ENCODE data around the gene MARCOL. TPM values are rescaled to one million over a fixed set of nuclear protein-coding genes. Genes with fewer than 3 reads are reported as not detected.
A peak's percentile ranks its signal among the peaks of the same experiment; 100 is the strongest.
"Not testable (repeated sequence)": the region's sequence is repeated elsewhere in the genome, so short reads cannot be mapped to it uniquely, and the experiment has no call there.

Gene MARCOL
- total and polyA plus RNA-seq, 8 donors = 0.11 to 0.17 TPM; not detected in 6

DNA sequence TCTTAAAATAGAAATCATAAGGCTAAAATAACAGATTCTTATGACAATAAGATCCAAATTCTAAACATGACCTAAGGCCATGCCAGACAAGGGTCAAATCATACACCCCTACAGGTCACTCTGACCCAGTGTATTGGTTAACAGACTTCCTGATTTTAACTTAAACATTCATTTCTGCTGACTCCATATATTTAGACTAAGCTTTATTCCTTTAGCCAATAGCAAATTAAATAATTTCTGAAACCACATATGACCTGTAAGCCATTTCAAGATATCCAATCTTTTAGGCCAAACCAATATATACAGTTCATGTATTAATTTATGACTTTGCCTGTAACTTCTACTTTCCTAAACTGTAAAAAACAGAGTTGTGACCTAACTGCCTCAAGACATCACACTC lies 22.9 kb downstream of the MARCOL start:
- no peaks in the 10 kb centered on the region for H3K27me3 ChIP-seq
- DNase-seq (no peak), ATAC-seq (no peak)
- H3K4me1 ChIP-seq = no peaks in the 10 kb centered on the region
- TF ChIP-seq, protein P1, sequence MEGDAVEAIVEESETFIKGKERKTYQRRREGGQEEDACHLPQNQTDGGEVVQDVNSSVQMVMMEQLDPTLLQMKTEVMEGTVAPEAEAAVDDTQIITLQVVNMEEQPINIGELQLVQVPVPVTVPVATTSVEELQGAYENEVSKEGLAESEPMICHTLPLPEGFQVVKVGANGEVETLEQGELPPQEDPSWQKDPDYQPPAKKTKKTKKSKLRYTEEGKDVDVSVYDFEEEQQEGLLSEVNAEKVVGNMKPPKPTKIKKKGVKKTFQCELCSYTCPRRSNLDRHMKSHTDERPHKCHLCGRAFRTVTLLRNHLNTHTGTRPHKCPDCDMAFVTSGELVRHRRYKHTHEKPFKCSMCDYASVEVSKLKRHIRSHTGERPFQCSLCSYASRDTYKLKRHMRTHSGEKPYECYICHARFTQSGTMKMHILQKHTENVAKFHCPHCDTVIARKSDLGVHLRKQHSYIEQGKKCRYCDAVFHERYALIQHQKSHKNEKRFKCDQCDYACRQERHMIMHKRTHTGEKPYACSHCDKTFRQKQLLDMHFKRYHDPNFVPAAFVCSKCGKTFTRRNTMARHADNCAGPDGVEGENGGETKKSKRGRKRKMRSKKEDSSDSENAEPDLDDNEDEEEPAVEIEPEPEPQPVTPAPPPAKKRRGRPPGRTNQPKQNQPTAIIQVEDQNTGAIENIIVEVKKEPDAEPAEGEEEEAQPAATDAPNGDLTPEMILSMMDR (IDR thresholded peaks at IDR 0.05) = no peak
- peaks cover 0 to 39% of the 10 kb centered on the region in 2 donors for H3K9me3 ChIP-seq
- intact Hi-C loops (cut with DNase I) = no loop called here
- no peak overlapping the region for H3K27ac ChIP-seq
- no peaks in the 10 kb centered on the region for H3K36me3 ChIP-seq
- H3K4me3 ChIP-seq = no peak overlapping the region

DNA sequence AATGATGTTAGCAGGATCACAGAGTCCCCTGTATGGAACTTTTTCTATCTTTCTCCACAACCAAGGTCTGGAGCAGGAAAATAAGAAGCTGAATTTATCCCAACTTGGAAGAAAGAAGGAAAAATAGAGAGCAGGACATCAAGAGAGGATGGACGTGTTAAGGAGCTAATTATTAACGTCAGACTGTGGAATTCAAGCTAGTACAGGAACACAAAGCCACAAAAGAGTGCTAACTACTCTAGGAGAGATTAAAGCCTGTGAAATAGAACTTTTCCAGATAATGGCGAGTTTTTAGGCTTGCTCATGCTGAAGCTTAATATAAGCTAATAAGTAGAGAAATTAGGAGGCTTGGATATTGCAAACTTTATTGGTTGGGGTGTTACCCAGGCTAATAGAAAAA lies 29.6 kb downstream of the MARCOL start:
- ATAC-seq (peak; percentile 35), DNase-seq (no peak)
- Histone ChIP-seq H3K36me3 (no peaks in the 10 kb centered on the region), H3K9me3 (peaks cover 0 to 9% of the 10 kb centered on the region in 2 donors), H3K27me3 (no peaks in the 10 kb centered on the region), H3K4me1 (no peaks in the 10 kb centered on the region), H3K27ac (no peak overlapping the region), H3K4me3 (no peak overlapping the region)
- intact Hi-C loops (cut with DNase I) = no loop called here
- TF ChIP-seq, protein P1 (IDR thresholded peaks at IDR 0.05) = no peak

DNA sequence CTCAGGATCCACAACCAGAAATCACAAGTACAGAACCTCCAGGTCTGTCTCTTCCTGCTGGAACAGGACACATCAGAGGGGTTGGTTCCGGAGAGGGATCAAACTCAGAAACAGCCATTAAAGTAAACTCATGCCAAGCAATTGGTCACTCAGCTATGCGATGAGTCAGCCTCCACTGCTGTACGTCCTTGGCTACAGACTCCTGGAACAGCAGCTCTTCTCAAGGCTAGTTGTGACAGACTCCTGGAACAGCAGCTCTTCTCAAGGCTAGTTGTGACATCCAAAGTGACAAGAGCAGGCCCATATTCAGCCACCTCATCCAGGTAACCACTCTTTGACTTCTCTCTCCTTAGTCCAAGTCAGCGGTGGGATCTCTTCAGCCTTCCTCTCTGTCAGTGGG lies 30.2 kb downstream of the MARCOL start, which contains the start of gene SPINK13:
Gene SPINK13 (plus strand): TSS at position 229 of the 400 bp plus-strand sequence. CDS start 1,279 bp downstream, outside the sequence.
- Histone ChIP-seq H3K4me3 (no peak within 1 kb of the TSS), H3K9me3 (peaks cover 0 to 9% of the 10 kb centered on the region in 2 donors), H3K27me3 (no peaks in the 10 kb centered on the region), H3K4me1 (no peaks in the 10 kb centered on the region), H3K27ac (no peak within 1 kb of the TSS), H3K36me3 (no peaks in the 10 kb centered on the region)
- TF ChIP-seq, protein P1 (IDR thresholded peaks at IDR 0.05) = no peak
- peak; percentile 90 for ATAC-seq
- intact Hi-C loops (cut with DNase I) = no loop called here
- no peak for DNase-seq

DNA sequence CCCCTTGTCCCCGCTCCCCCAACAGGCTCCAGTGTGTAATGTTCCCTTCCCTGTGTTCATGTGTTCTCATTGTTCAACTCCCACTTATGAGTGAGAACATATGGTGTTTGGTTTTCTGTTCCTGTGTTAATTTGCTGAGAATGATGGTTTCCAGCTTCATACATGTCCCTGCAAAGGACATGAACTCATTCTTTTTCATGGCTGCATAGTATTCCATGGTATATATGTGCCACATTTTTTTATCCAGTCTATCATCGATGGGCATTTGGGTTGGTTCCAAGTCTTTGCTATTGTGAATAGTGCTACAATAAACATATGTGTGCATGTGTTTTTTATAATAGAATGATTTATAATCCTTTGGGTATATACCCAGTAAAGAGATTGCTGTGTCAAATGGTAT lies 36.8 kb downstream of the MARCOL start:
- H3K4me1 ChIP-seq; intact Hi-C loops (cut with DNase I); H3K36me3 ChIP-seq; H3K4me3 ChIP-seq; DNase-seq; H3K27ac ChIP-seq; ATAC-seq; H3K27me3 ChIP-seq: not testable (repeated sequence)
- peaks cover 0 to 31% of the 10 kb centered on the region in 2 donors for H3K9me3 ChIP-seq

DNA sequence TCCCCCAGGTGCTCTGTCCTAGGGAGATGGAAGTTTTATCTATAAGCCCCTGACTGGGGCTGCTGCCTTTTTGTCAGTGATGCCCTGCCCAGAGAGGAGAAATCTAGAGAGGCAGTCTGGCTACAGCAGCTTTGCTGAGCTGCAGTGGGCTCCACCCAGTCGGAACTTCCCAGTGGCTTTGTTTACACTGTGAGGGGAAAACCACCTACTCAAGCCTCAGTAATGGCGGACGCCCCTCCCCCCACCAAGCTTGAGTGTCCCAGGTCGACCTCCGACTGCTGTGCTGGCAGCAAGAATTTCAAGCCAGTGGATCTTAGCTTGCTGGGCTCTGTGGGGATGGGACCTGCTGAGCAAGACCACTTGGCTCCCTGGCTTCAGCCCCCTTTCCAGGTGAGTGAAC lies 42.6 kb downstream of the MARCOL start:
- DNase-seq = peak in 3 of 4 donors; percentile 5 to 33 (median 24)
- H3K4me1 ChIP-seq; intact Hi-C loops (cut with DNase I); H3K36me3 ChIP-seq; H3K4me3 ChIP-seq; H3K27me3 ChIP-seq; H3K27ac ChIP-seq; ATAC-seq: not testable (repeated sequence)
- peaks cover 0 to 26% of the 10 kb centered on the region in 2 donors for H3K9me3 ChIP-seq

DNA sequence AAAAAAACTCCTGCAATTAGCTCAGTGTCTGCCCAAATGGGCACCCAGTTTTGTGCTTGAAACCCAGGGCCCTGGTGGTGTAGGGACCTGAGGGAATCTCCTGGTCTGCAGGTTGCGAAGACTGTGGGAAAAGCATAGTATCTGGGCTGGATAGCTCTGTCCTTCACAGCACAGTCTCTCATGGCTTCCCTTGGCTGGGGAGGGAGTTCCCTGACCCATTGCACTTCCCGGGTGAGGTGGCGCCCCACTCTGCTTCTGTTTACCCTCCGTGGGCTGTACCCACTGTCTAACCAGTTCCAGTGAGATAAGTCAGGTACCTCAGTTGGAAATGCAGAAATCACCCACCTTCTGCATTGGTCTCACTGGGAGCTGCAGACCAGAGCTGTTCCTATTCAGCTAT lies 43.0 kb downstream of the MARCOL start:
- H3K4me3 ChIP-seq; H3K27me3 ChIP-seq; H3K27ac ChIP-seq; H3K4me1 ChIP-seq; ATAC-seq; DNase-seq; intact Hi-C loops (cut with DNase I); H3K36me3 ChIP-seq: not testable (repeated sequence)
- H3K9me3 ChIP-seq = peaks cover 0 to 22% of the 10 kb centered on the region in 2 donors

Data from left lung (tissue), 10 donors.